Measurements from ENCODE around the gene ADISSP. TPM values are rescaled to one million over a fixed set of nuclear protein-coding genes. Genes with fewer than 3 reads are reported as not detected.

ADISSP gene
- total and polyA plus RNA-seq, 2 donors (not counting 1 experiment from before 2014, with no cell fraction given) = 18.4 to 28.8 TPM

GRCh38 chr20:3778976-3779375 lies 11.4 kb upstream of the ADISSP start:
- no peaks in the 10 kb centered on the region for H3K9me3 Mint-ChIP-seq (ENCODE audit: insufficient read depth)
- no peak for TF ChIP-seq EZH2 (IDR thresholded peaks at IDR 0.05; ENCODE audit: borderline replicate concordance, insufficient read depth, low read depth, low read length, poor library complexity, severe bottlenecking)
- TF ChIP-seq, protein P1, sequence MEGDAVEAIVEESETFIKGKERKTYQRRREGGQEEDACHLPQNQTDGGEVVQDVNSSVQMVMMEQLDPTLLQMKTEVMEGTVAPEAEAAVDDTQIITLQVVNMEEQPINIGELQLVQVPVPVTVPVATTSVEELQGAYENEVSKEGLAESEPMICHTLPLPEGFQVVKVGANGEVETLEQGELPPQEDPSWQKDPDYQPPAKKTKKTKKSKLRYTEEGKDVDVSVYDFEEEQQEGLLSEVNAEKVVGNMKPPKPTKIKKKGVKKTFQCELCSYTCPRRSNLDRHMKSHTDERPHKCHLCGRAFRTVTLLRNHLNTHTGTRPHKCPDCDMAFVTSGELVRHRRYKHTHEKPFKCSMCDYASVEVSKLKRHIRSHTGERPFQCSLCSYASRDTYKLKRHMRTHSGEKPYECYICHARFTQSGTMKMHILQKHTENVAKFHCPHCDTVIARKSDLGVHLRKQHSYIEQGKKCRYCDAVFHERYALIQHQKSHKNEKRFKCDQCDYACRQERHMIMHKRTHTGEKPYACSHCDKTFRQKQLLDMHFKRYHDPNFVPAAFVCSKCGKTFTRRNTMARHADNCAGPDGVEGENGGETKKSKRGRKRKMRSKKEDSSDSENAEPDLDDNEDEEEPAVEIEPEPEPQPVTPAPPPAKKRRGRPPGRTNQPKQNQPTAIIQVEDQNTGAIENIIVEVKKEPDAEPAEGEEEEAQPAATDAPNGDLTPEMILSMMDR (IDR thresholded peaks at IDR 0.05) = no peak
- no peak overlapping the region for H3K27ac Mint-ChIP-seq

More at GRCh38 chr20:3778976-3779375, 11.4 kb upstream of the ADISSP start:
- CTCF ChIA-PET = interaction anchor here (1.0 to 5.1 kb wide), 4 partner anchors 7 to 76 kb away, joined by 3 to 38 read pairs (median 7); partner anchors contain the start of genes ADISSP and CENPB
- H3K27me3 ChIP-seq (replicated peaks in 1 of 4; ENCODE audit: control extremely low read depth in 1 of 4, control insufficient read depth in 3 of 4, insufficient read depth in 4 of 4, low read length in 3 of 4) = peaks cover 0 to 15% (median 4%) of the 10 kb centered on the region in 4 experiments
- H2AFZ ChIP-seq (ENCODE audit: insufficient read depth, low read depth, low read length, poor library complexity, severe bottlenecking) = no peak overlapping the region
- H3K4me1 ChIP-seq (ENCODE audit: control insufficient read depth in 2 of 2, insufficient read depth in 2 of 2, low read length in 2 of 2) = peaks cover 29 to 36% of the 10 kb centered on the region in 2 donors
- no peaks in the 10 kb centered on the region for H3K27me3 Mint-ChIP-seq
- WGBS (ENCODE audit: insufficient coverage) = 49% methylated on average over 15 of the region's 18 CpGs
- intact Hi-C loops (cut with micrococcal nuclease) = no loop called here
- peak overlapping the region; percentile 99 for H3K4me2 ChIP-seq (replicated peaks; ENCODE audit: low read depth, low read length, poor library complexity, severe bottlenecking)
- POLR2A ChIA-PET = interaction anchor here (0.6 to 1.5 kb wide), 2 partner anchors 11 to 21 kb away, joined by 7 read pairs; partner anchors contain the start of gene ADISSP
- no peaks in the 10 kb centered on the region for H3K9me3 ChIP-seq (ENCODE audit: control extremely low read depth in 1 of 3, control insufficient read depth in 2 of 3, insufficient read depth in 1 of 3, low read length in 2 of 3)
- no peaks in the 10 kb centered on the region for H3K79me2 ChIP-seq (ENCODE audit: control insufficient read depth, insufficient read depth, low read length)
- H3K4me3 Mint-ChIP-seq = peak overlapping the region; percentile 90
- peaks cover 43% of the 10 kb centered on the region for H3K4me1 Mint-ChIP-seq
- DNase-seq = no peak
- no peak overlapping the region for H3K27ac ChIP-seq (ENCODE audit: low read length in 2 of 2)
- no peaks in the 10 kb centered on the region for H3K36me3 ChIP-seq (replicated peaks in 1 of 2; ENCODE audit: control extremely low read depth in 1 of 2, control insufficient read depth in 1 of 2, extremely low read depth in 1 of 2, insufficient read depth in 2 of 2, low read length in 1 of 2)
- no peak overlapping the region for H3K4me3 ChIP-seq (ENCODE audit: control extremely low read depth in 1 of 5, extremely low read depth in 1 of 5, insufficient read depth in 1 of 5, low read depth in 2 of 5, low read length in 4 of 5)
- no peak overlapping the region for H3K9ac ChIP-seq (ENCODE audit: low read length)
- H4K20me1 ChIP-seq (ENCODE audit: control insufficient read depth, insufficient read depth, low read length, poor library complexity, severe bottlenecking) = peaks cover 5% of the 10 kb centered on the region
- no peak for ATAC-seq (ENCODE audit: low read depth)

Data from B cell (primary cell).